Measurements from ENCODE around the gene NCOA1.

DNA sequence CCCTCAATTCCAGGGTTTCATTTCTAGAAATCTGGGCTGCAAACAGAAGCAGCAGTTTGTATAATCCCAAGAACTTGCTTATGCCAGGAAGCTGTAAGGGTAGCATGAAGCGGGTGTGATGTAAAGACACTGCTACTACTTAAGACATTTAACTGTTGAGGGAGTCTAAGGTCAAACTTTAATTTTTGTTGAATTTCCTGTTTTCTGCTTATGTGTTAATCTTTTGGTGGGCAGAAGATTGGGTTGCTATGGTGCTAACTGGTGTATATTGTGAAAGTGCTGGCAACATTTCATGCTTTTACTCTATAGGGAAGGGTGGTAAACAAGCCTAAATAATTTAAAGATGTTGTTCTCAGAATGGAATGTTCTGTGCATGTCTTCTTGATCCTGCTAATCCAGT, 2.7 kb downstream of the NCOA1 start:
- TF ChIP-seq, protein P1, sequence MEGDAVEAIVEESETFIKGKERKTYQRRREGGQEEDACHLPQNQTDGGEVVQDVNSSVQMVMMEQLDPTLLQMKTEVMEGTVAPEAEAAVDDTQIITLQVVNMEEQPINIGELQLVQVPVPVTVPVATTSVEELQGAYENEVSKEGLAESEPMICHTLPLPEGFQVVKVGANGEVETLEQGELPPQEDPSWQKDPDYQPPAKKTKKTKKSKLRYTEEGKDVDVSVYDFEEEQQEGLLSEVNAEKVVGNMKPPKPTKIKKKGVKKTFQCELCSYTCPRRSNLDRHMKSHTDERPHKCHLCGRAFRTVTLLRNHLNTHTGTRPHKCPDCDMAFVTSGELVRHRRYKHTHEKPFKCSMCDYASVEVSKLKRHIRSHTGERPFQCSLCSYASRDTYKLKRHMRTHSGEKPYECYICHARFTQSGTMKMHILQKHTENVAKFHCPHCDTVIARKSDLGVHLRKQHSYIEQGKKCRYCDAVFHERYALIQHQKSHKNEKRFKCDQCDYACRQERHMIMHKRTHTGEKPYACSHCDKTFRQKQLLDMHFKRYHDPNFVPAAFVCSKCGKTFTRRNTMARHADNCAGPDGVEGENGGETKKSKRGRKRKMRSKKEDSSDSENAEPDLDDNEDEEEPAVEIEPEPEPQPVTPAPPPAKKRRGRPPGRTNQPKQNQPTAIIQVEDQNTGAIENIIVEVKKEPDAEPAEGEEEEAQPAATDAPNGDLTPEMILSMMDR (conservative IDR thresholded peaks at IDR 0.05) = no peak
- no peak for TF ChIP-seq EZH2 (IDR thresholded peaks at IDR 0.05; ENCODE audit: low read depth)
